ENCODE measurements around the gene SEMA5B.

DNA sequence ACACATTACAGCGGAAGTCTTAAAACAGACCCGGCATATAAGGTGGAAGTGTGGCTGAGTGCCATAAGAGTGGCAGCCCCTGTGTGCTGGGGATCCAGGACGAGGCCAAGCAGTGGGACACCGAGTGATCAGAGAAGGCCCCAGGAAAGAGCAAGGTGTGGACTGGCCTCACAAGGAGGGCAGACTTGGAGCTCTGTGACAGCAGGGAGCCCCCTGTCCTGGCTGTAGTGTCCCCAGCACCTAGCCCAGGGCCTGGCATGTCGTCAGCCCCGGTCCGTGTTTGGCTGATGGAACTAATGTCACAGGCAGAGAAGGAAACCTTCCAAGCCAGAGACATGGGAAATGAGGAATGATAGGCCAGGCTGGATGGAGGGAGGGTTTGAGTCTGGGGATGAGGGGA lies 44.0 kb upstream of the SEMA5B start:
- no peak for TF ChIP-seq SIN3A (IDR thresholded peaks at IDR 0.05; ENCODE audit: borderline replicate concordance, insufficient read depth, low read length)
- no peak for TF ChIP-seq POLR2AphosphoS5 (IDR thresholded peaks at IDR 0.05; ENCODE audit: low read depth, low read length)
- no peak for TF ChIP-seq TAF1 (IDR thresholded peaks at IDR 0.05; ENCODE audit: borderline replicate concordance, insufficient read depth, low read length)
- TF ChIP-seq REST (IDR thresholded peaks at IDR 0.05; ENCODE audit: insufficient read depth in 1 of 2, low read depth in 2 of 2, low read length in 2 of 2): no peak

Measured in PFSK-1 (cell line).